HS-27A (cell line): ENCODE data around the gene PRELID2.
"Not testable (repeated sequence)": the region's sequence is repeated elsewhere in the genome, so short reads cannot be mapped to it uniquely, and the experiment has no call there.

Experiments
- DNase-seq: peaks from one replicate; pipeline ENCODE4 v3.0.0-alpha.2; 2012; ENCODE audit warnings: low read depth, missing footprints

PRELID2 gene

DNA sequence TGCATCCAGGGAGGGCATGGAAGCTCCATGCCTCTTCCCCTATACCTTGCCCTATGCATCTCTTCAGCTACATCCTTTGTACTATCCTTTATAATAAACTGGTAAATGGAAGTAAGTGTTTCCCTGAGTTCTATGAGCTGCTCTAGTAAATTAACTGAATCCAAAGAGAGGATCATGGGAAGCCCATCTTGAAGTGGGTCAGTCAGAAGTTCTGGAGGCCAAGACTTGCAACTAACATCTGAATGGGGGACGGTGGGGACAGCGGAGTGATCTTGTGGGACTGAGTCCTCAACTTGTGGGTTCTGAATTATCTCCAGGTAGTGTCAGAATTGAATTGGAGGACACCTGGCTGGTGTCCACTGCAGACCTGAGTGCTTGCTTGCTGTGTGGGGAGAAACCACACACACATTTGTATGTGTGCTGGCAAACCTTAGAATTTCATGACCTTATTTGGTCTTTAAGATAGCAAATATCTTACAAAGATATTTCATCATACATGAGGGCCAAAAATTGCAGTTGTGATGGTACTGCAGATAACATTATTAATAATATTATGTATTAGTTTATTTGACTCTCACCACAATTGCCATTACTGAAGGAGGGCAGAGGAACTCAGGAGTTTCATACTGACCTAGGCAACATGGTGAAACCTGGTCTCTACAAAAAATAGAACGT lies 5.5 kb upstream of the PRELID2 start:
- no peak for DNase-seq

DNA sequence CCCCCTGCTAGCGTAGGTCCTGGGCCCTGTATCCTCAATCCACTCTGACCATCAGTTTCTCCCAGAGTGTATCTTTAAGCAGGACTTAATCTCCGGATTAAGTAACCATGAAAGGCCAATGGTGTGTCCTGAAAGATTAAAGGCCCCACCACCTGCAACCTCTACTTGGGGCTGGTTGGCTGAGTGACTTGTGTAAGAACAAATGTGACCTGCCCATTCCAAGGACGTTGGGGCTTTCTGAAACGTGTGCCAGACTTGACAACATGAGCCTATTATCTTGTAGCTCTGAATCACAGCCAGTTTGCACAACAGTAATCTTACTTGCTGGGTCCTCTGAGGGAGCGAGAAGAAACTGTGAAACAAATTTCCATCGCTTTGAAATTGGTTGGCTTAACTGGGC lies 3.1 kb upstream of the PRELID2 start:
- DNase-seq = no peak

DNA sequence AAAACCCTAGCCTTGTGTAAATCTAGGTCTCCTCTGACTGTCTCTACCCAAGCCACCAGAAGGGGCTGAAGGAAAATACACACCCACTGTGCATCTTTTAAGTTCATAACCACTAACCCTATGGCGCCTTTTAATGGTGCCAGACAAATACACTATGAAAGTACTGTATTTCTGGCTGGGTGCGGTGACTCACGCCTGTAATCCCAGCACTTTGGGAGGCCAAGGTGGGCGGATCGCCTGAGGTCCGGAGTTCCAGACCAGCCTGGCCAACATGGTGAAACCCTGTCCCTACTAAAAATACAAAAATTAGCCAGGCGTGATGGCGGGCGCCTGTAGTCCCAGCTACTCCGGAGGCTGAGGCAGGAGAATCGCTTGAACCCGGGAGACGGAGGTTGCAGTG lies 1.1 kb upstream of the PRELID2 start:
- not testable (repeated sequence) for DNase-seq

DNA sequence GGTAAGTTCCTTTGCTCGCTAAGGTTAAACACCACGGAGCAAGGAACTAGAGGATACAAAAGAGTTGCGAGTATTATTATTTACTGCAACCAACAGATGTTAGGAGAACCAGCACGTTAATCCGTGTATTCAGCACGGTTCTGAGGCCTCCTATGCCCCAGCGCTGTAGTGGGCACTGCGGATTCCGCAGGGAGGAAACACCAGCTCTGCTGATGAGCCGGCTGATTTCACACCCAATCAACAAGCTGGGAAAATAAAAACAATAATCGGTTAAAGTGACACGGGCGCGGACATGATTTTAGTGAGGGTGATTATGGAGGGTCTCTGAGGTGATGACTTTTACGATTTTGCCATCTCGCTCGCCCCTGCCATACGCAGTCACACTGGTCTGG lies 702 bp upstream of the PRELID2 start:
- no peak for DNase-seq

DNA sequence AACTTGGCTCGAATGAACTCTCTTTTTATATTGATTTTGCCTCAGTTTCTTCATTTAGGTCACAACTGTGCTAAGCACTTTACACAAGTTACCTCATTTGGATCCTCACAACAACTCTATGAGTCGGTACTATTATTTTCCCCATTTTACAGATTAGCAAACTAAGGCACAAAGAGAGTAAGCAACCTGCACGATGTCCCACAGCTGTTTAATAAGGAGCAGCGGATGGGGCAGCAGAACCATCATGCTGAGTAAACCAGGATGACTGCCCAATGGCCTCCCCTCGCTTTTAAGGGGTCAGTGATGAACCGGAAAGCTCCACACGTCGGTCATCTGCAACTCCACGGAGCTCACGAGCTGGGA lies 607 bp downstream of the PRELID2 start:
- no peak for DNase-seq

DNA sequence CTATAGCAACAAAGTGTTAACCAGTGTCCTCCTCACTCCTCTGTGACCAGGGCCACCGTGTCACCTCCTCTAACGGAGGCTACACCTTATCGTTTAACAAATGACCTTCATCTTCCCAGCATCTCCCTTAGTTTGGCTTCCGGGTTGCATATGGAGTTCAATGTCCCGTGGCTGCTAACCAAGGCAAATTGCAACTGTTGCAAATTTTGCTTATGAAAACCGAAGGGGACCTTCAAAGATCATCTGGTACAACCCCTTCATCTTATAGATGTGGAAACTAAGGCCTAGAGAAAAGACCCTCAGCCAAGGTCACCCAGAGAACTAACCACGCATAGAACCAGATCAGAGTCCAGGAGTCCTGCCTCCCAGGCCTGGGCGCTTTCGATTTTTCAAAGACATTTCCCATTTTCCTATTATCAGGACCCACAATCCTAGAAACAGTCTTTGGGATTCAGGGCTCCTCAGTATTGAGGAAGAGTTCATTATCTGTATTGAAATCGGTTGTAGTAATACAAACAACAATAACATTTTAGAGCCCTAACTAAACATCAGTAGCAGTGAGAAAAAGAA lies 1.4 kb downstream of the PRELID2 start:
- no peak for DNase-seq

DNA sequence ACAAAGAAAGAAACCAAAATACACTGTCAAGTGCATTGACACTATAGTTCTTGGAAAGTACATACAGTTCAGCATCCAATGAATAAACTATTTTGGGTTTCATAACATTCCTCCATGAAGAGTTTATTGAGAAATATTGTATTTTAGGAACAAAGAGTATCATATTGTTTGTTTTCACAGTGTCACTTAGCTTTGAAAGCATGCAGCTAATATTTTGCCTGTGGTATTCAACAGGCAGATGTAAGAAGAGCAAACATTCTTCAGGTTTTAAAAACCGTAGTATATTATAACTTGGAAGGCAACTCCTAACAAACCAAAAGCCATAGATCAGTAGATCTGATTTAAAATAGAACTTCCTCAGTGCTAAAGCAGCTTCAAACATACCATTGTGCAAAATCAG lies 4.5 kb downstream of the PRELID2 start:
- DNase-seq = no peak

DNA sequence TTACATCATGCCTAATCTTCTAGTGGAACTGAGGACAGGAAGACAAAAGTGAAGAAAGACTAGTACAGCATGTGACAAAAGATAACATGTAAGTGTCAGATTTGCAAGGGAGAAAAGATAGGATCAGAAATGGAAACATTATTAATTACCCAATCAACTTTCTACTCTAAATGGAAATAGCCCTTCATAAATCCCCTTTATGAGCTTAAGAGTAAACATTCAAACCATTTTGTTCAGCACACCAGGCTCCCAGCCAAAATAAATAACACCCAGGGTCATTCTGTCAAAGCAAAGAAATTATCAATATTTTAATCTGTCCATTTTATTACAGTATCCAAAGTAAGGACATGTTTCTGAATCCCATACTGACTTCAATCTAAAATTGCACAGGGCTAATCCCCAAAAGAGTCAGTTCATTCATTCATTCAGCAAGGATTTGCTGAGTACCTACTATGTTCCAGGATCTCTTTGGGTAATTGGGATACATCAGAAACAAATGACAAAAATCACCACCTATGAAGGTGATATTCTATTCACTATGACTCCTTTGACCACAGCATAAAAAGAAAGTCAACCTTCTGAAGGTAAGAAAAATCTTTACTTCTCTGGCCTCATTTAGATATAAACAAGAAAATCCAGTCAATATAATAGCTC lies 5.3 kb downstream of the PRELID2 start:
- no peak for DNase-seq

DNA sequence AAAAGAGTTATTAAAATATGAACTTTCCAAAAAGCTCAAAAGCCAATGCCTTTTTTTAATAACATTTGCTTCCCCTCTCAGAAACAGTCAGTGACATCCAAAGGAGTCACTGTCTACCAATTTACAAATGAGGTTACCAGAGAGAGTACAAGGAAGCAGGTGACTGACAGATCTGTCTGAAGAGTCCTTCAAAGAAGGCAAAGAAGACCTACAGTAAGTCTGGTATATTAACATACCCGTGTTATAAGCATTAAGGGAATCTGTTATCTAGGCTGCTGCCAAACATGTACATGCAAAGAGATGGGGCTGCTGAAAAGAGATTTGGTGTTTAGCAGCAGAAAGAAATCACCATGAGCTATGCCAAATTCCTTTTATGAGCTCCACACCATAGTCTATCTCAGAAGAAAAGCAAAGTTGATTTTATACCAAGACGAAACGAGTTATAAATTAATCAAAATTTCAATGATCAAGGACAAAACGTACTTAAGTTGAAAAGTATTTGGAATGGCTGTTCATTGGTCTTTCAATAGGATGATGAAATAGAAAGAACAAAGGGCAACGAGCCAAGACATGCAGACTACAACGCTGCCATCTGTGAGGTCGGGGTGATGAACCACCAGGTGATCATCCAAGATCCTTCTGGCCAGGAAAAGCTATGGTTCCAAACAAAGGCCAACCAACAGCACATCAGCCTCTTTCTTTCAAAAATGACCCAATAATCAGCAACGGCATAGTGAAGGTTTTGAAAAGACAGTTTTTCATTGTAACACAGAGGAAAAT lies 8.1 kb downstream of the PRELID2 start:
- DNase-seq = no peak

DNA sequence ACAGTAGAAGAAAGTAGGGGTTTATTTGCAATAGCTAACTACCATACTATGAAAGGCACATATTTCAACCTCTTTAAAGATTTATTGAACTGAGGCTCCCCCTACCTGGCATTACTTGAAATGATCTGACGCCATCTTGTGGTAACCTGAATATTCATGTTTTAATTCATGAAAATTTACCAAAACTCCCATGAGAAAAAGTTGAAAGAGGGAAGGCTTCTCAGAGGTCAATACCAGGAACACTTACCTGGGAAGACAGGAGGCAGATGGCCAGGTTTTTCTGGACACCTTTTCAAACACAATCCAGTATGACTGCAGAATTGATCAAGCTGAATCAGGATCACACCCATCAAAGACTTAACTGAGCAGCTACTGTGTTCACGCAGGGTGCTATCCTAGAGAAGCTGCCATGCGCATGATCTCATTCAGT lies 9.4 kb downstream of the PRELID2 start:
- DNase-seq = no peak

DNA sequence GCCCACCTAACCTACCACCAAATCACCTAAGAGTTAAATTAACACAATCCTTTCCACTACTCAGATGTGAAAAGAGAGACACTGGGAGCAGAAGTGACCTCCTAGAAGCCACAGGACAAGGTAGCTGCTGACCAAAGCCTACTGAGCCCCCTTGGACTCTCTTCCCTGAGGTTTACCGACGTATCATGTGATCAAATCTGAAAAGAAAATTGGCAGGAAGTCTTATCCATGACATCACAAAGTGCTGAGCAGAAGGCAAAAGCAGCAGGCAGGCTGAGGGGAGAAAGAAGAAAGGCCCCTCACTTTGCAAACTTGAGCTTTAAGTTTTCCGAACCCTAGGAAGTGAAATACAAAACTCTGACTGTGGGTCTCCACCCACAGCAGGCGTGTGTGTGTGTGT lies 11.1 kb downstream of the PRELID2 start:
- no peak for DNase-seq

DNA sequence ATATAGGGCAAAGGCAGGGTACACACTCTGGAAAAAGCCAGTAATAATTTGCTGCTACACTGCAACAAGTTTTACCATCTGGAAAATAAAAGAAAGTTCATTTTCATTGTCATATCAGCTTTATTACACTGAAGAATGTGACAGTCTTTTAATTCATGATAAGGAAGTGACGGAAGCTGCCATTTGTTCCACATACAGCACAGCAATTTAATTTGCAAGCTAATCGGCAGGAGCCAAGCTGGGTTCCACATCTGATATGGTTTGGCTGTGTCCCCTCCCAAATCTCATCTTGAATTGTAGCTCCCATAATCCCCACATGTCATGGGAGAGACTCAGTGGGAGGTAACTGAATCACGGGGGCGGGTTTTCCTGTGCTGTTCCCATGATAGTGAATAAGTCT lies 16.5 kb downstream of the PRELID2 start:
- no peak for DNase-seq

DNA sequence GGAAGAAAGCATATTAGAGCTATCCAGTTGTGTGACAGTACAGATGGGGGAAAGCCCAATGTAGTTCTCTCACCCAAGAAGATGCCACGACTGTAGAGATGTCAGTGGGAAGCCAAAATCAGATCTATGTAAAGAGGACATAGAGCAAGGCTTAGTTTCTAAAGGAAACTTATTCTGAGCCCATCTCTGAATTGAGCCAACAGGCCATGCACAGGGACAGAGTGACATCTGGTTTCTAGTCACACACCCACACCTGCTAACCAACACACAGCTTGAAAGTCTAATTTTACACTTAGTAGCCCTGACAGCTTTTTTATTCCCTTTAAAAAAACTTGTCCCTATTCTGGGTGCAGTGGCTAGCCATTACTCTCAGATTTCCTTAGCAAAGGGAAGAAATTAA lies 22.3 kb downstream of the PRELID2 start:
- no peak for DNase-seq

DNA sequence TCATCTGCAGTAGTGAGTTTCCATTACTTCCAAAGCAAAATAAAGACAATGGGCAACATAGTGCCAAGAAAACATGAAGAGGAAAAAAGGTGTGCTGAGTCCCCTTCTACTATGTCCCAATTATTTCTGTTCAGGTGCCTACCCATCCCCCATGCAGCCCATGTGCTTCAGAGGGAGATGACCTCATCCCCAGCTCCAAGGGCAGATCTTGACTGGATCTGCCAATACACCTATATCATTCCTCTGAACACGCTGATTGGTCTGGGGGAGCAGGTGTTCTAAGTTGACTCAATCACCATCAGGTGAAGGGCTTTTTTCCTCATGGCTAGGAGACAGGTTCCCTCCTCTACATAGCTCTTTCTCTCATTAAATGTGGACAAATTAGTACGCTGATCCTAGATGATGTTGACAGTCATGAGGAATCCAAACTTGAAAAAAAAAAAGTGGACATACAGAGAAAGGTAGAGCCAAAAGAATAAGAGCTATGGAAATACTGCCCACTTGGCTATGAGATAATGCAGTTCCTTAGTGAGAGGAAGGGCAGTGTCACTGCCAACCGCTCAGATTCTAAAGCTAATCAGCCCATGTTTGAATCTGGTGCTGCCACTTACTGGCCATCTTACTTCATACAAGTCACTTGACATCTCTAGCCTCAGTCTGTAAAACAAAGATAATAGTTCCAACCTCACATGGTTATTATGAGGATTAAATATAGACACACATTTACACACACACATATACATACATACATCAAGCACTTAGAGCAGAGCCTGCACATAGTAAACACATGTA lies 23.1 kb downstream of the PRELID2 start:
- no peak for DNase-seq

DNA sequence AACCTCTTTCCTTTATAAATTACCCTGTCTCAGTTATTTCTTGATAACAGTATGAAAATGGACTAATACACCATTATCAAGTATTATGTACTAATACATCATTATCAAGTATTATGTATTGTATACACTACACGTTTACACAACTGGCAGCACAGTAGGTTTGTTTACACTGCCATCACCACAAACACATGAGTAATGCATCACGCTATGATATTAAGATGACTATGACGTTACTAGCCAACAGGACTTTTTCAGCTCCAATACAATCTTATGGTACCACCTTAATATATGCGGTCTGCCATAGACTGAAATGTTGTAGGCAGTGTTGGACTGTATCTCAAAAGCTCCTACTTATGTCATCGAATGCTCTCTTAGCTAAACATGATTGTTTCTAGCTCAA lies 28.2 kb downstream of the PRELID2 start:
- DNase-seq = no peak

DNA sequence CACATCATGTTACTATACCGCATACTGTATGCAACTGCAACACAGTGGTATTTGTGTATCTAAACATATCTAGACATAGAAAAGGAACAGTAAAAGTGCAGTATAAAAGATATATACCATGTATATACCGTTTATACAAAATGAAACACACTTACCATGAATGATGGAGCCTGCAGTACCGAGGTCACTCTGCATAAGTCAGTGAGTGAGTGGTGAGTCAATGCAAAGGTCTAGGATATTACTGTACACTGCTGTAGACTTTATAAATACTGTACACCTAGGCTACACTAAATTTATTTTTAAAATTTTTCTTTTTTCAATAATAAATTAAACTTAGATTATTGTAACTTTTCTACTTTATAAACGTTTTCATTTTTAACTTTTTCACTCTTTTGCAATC lies 29.3 kb downstream of the PRELID2 start:
- DNase-seq = no peak

DNA sequence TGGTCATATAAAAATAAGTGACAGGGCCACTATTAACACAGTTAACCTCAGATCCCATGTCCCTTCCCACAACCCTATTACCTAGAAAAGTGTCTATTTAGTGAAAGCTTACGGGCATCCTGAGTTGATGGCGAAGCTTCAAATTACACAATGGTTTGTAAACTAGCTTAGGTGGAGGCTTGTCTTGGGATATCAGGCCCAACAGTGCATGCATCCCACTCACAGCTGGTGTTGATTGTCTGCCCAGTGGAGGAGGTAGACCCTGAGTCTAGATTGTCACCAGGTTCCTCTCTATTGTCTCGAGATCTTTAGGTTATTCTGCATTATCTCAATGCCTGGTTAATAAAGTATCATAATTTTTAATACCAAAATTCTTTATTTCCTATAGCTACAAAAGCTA lies 30.4 kb downstream of the PRELID2 start:
- no peak for DNase-seq

DNA sequence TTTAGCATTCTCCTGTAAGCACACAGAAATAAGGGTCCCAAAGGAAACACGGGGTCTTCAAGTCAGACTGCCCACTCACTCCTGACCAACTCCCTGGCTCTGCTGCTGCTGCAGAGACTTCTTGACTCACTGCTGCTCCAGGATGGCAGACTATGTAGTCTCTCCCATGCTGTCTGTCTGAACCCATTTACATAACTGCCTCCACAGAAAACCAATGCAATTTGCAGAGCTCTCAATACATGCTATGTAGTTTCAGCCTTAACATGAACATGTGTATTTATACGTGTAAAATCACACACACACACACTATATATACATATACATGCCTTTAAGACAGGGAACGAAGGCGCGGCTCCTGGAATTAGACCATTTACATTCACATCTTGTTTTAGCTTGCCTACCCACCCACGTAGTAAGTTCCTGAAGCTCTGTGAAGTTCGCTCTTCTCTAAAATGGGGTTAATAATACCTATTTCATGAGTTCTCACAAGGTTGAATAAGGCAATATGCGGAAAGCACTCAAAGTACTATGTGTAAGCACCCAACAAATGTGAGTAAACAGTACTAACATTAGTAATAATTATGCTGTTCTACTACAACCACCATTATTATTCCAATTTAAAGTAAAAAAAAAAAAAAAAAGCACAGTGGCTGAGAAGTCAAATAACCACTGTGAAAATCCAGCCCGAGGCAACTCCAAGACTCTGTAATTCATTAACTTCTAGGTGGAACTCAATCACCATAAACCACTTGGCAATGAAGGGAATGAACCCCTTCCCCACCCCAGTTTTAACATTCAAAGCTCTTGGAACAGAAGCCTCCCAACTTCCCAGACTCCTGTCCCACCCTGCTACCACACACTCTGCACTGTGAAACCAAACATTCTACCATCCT lies 31.8 kb downstream of the PRELID2 start:
- no peak for DNase-seq

DNA sequence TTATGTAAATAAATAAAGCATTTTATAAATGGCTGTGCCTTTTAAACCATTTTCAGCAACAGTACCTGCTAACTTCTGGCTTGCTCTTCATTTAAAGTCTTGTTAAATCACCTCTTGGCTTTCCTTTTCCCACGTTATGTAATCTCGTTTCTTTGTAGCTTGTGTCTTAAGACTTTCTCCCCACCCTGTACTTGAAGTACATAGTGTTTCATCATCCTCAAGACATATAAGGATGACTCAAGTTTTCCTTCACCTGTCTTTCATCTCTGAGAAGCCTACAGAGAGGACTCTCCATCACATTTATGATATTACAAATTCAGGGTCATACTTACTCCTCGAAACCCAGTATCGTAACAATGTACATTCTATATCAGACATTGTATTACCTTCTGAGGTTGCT lies 33.9 kb downstream of the PRELID2 start:
- no peak for DNase-seq

DNA sequence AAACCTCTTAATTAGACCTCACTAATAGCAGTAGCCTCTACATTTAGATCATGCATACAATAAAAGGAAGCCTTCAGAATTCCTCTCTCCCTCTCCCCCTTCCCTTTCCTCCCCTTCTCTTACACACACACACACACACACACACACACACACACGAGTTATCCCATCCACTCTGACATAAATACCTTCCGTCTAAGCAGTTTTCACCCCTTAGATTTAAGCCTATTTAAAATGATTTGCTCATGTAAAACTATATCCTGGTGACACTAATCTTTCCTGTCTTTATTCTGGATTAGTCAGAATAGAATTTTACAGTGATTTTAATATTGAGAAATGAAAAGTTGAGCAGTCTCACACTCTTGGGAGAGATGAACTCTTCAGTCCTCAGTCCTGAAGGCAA lies 35.0 kb downstream of the PRELID2 start:
- no peak for DNase-seq

DNA sequence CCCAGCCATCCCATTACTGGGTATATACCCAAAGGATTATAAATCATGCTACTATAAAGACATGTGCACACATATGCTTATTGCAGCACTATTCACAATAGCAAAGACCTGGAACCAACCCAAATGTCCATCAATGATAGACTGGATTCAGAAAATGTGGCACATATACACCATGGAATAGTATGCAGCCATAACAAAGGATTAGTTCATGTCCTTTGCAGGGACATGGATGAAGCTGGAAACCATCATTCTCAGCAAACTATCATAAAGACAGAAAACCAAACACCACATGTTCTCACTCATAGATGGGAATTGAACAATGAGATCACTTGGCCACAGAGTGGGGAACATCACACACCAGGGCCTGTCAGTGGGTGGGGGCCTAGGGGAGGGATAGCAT lies 36.6 kb downstream of the PRELID2 start:
- not testable (repeated sequence) for DNase-seq
